ENCODE measurements around the gene BATF3. TPM values are rescaled to one million over a fixed set of nuclear protein-coding genes. Genes with fewer than 3 reads are reported as not detected.

The BATF3 gene
- total and polyA plus RNA-seq, 9 of the 15 experiments (the other 6 are each of a cell fraction or from before 2014, with no cell fraction given), result 0.40 to 3.8 (median 2.0) TPM

DNA sequence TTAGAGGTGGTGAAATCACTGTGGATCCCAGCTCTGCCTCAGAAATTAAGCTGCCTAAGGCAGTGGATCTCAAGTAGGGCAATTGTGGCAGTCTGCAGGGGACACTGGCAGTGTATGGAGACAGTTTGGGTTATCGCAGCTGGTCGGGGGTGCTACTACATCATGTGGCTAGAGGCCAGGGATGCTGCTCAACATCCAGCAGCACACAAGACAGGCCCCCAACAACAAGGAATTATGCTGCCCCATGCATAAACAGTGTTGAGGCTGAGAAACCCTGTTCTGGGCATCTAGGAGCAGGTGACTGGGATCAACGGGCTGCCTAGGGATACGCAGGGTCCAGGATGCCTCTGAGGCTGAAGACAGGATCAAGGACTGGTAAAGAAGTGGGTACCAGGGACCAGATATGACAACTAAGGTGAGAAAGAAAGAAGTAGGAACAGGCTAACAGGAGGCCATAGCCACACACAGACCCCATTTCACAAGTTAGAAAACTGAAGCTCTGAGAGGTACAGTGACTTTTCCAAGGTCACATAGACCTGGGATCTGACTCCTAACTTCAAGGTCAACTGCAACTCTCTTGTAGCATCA lies 8.7 kb downstream of the BATF3 start:
- POLR2A ChIA-PET, result interaction anchor here (0.6 kb wide), 1 partner anchor 43 kb away, joined by 3 read pairs; no protein-coding TSS in a partner anchor
- no peaks in the 10 kb centered on the region for H3K9me3 ChIP-seq (replicated peaks; ENCODE audit: control insufficient read depth, insufficient read depth, low read depth, low read length)
- no peaks in the 10 kb centered on the region for H3K36me3 ChIP-seq (ENCODE audit: control insufficient read depth, insufficient read depth, low read length)
- no peaks in the 10 kb centered on the region for H4K20me1 ChIP-seq (replicated peaks; ENCODE audit: control insufficient read depth, insufficient read depth, low read length)
- no peak for FAIRE-seq
- no peak for ATAC-seq
- no peak overlapping the region for H2AFZ ChIP-seq (ENCODE audit: low read depth, low read length)
- H3K27ac ChIP-seq (ENCODE audit: extremely low read depth, low read depth, low read length), result no peak overlapping the region
- H3K9ac ChIP-seq (ENCODE audit: insufficient read depth in 1 of 2, low read depth in 2 of 2, low read length in 2 of 2), result no peak overlapping the region
- TF ChIP-seq EZH2 (IDR thresholded peaks at IDR 0.05; ENCODE audit: borderline replicate concordance, low read depth, low read length) (0 out of 2 replicates have a peak, but pooled peaks have one; percentile 18), ZFP36 (IDR thresholded peaks at IDR 0.05; ENCODE audit: low read depth, low read length, partially characterized antibody) (no peak)
- CTCF ChIA-PET (ENCODE audit: low intra/inter-chr PET ratio), result no interaction called here
- in situ Hi-C loops (cut with MboI), result no loop called here
- no peaks in the 10 kb centered on the region for H3K4me1 ChIP-seq (replicated peaks in 1 of 2; ENCODE audit: control insufficient read depth in 2 of 2, insufficient read depth in 2 of 2, low read length in 2 of 2)
- H3K4me3 ChIP-seq, result no peak overlapping the region
- intact Hi-C loops (cut with micrococcal nuclease), result loop anchor here (10.0 kb wide), 1 partner anchor 224 kb away; no protein-coding TSS in a partner anchor
- no peak for DNase-seq (ENCODE audit: extremely low read depth in 1 of 4, low spot score in 3 of 4)
- no peaks in the 10 kb centered on the region for H3K9me1 ChIP-seq (ENCODE audit: control insufficient read depth, insufficient read depth, low read length)
- H3K27me3 ChIP-seq (ENCODE audit: control insufficient read depth in 2 of 2, insufficient read depth in 2 of 2, low read length in 2 of 2), result peaks cover 71 to 93% of the 10 kb centered on the region in 2 experiments
- no peaks in the 10 kb centered on the region for H3K79me2 ChIP-seq (ENCODE audit: control insufficient read depth, insufficient read depth, low read length)
- H3K4me2 ChIP-seq (ENCODE audit: insufficient read depth, low read length), result no peak overlapping the region
- no TSS peak for BruUV-seq (replicated peaks)
- 4% methylated on average over 4 of the region's 4 CpGs for WGBS (ENCODE audit: insufficient coverage, low coverage, missing lambda C conversion rate)

DNA sequence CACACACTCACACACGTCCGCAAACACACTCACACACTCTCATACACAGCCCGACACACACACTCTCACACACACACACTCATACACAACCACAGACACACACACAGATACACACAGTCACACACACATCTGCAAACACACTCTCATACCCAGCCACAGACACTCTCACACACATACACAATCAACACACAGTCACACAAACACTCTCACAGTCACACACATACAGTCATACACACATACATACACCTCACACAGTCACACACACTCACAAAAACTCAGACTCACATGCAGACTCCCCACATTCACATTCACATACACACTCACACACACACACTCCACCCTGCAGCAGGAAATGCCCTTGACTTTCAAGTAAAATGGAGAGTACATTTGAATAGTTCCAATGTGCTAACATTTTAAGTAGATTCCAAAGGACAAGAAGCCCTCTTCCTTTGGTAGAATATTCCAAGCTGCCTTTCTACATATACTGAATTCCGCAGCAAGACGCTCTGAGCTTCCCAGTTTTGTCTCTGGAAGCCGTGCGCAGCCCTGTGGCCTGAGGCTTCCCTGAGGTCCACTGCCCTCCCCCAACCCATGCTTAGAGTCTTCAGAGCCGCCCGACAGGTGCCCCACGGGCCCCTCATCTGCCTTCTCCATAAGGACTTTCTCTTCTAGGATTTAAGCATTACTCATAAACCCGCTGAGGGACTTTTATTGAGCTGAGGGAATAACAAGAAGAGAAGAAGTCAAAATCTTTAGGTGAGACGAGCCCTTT lies 9.7 kb downstream of the BATF3 start:
- FAIRE-seq, result peak; percentile 35
- H3K4me2 ChIP-seq (ENCODE audit: insufficient read depth, low read length), result no peak overlapping the region
- ChIA-PET POLR2A (interaction anchor here (0.6 to 0.7 kb wide), 2 partner anchors 42 to 182 kb away, joined by 3 to 4 read pairs; no protein-coding TSS in a partner anchor), CTCF (ENCODE audit: low intra/inter-chr PET ratio) (no interaction called here)
- no peaks in the 10 kb centered on the region for H3K4me1 ChIP-seq (replicated peaks in 1 of 2; ENCODE audit: control insufficient read depth in 2 of 2, insufficient read depth in 2 of 2, low read length in 2 of 2)
- H3K27ac ChIP-seq (ENCODE audit: extremely low read depth, low read depth, low read length), result no peak overlapping the region
- H3K79me2 ChIP-seq (ENCODE audit: control insufficient read depth, insufficient read depth, low read length), result no peaks in the 10 kb centered on the region
- no peak overlapping the region for H2AFZ ChIP-seq (ENCODE audit: low read depth, low read length)
- DNase-seq (ENCODE audit: extremely low read depth in 1 of 4, low spot score in 3 of 4), result no peak
- H3K36me3 ChIP-seq (ENCODE audit: control insufficient read depth, insufficient read depth, low read length), result no peaks in the 10 kb centered on the region
- ATAC-seq, result no peak
- H3K4me3 ChIP-seq, result no peak overlapping the region
- no peak overlapping the region for H3K9ac ChIP-seq (ENCODE audit: insufficient read depth in 1 of 2, low read depth in 2 of 2, low read length in 2 of 2)
- H3K27me3 ChIP-seq (ENCODE audit: control insufficient read depth in 2 of 2, insufficient read depth in 2 of 2, low read length in 2 of 2), result peaks cover 70 to 92% of the 10 kb centered on the region in 2 experiments
- WGBS (ENCODE audit: insufficient coverage, low coverage, missing lambda C conversion rate), result 6% methylated on average over 12 of the region's 12 CpGs
- H3K9me3 ChIP-seq (replicated peaks; ENCODE audit: control insufficient read depth, insufficient read depth, low read depth, low read length), result no peaks in the 10 kb centered on the region
- in situ Hi-C loops (cut with MboI) (no loop called here), intact Hi-C loops (cut with micrococcal nuclease) (loop anchor here (10.0 kb wide), 1 partner anchor 225 kb away; no protein-coding TSS in a partner anchor)
- no peaks in the 10 kb centered on the region for H3K9me1 ChIP-seq (ENCODE audit: control insufficient read depth, insufficient read depth, low read length)
- BruUV-seq (replicated peaks), result no TSS peak
- no peaks in the 10 kb centered on the region for H4K20me1 ChIP-seq (replicated peaks; ENCODE audit: control insufficient read depth, insufficient read depth, low read length)
- TF ChIP-seq LARP7 (IDR thresholded peaks at IDR 0.05), result 0 out of 2 replicates have a peak, but pooled peaks have one; percentile 46
- TF ChIP-seq MYNN (IDR thresholded peaks at IDR 0.05), result no peak
- no peak for TF ChIP-seq MYNN (CRISPR knock-in tag; IDR thresholded peaks at IDR 0.05)
- TF ChIP-seq, protein P1, sequence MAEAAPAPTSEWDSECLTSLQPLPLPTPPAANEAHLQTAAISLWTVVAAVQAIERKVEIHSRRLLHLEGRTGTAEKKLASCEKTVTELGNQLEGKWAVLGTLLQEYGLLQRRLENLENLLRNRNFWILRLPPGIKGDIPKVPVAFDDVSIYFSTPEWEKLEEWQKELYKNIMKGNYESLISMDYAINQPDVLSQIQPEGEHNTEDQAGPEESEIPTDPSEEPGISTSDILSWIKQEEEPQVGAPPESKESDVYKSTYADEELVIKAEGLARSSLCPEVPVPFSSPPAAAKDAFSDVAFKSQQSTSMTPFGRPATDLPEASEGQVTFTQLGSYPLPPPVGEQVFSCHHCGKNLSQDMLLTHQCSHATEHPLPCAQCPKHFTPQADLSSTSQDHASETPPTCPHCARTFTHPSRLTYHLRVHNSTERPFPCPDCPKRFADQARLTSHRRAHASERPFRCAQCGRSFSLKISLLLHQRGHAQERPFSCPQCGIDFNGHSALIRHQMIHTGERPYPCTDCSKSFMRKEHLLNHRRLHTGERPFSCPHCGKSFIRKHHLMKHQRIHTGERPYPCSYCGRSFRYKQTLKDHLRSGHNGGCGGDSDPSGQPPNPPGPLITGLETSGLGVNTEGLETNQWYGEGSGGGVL (CRISPR knock-in tag; IDR thresholded peaks at IDR 0.05), result no peak
- no peak for TF ChIP-seq ZNF707 (CRISPR knock-in tag; conservative IDR thresholded peaks at IDR 0.05)
- TF ChIP-seq, protein P2, sequence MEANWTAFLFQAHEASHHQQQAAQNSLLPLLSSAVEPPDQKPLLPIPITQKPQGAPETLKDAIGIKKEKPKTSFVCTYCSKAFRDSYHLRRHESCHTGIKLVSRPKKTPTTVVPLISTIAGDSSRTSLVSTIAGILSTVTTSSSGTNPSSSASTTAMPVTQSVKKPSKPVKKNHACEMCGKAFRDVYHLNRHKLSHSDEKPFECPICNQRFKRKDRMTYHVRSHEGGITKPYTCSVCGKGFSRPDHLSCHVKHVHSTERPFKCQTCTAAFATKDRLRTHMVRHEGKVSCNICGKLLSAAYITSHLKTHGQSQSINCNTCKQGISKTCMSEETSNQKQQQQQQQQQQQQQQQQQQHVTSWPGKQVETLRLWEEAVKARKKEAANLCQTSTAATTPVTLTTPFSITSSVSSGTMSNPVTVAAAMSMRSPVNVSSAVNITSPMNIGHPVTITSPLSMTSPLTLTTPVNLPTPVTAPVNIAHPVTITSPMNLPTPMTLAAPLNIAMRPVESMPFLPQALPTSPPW (CRISPR knock-in tag; IDR thresholded peaks at IDR 0.05), result no peak
- TF ChIP-seq, protein P3, sequence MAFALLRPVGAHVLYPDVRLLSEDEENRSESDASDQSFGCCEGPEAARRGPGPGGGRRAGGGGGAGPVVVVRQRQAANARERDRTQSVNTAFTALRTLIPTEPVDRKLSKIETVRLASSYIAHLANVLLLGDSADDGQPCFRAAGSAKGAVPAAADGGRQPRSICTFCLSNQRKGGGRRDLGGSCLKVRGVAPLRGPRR (CRISPR knock-in tag; IDR thresholded peaks at IDR 0.05), result no peak
- TF ChIP-seq ZNF766 (CRISPR knock-in tag; conservative IDR thresholded peaks at IDR 0.05), result no peak
